ENCODE results near the gene BLOC1S4. TPM values are rescaled to one million over a fixed set of nuclear protein-coding genes. Genes with fewer than 3 reads are reported as not detected.

The BLOC1S4 gene
- total RNA-seq, 1 experiment from 2014 or later, result 10.6 TPM

DNA sequence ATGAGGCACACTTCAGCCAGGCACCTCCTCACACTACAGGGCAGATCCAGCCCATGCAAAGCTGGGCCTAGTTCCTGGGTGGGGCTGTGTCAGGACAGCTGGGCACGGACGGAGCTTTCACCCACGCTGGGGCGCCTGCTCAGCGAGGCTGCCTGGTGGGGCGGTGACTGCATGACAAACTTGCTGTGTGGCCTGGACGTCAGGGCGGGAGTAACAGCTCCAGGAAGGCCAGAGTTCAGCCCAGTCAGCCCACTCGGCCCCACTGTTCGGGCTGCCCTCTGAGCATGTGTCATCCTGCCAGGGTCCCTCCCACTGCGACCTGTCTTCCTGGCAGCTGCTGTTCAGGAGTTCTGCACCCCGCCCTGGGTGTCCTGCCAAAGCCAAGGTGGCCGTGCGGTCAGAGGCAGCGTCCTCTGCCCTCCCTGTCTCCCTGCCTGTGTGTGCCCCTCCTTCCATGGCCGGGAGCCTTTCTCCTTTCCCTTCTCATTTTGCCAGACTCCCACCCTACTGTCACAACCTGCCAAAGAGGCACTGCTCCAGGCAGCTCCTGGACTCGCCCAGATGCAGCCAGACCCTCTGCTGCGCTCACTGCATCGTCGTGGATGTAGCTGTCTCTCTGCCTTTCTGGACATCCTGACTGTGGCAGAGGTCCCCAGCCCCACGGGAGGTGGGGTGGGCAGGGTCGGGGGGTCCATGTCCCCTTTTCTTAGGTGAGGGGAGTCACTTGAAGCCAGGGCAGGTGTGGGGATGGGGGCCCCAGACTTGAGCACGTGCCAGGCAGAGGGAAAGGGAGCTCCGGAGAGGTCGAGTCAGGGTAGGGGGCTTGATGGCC, 33.6 kb downstream of the BLOC1S4 start:
- DNase-seq (ENCODE audit: unreplicated experiment), result peak; percentile 73
- H3K4me3 Mint-ChIP-seq (ENCODE audit: unreplicated experiment), result peak overlapping the region; percentile 41
- H3K27me3 Mint-ChIP-seq (ENCODE audit: insufficient read depth, unreplicated experiment), result no peaks in the 10 kb centered on the region
- intact Hi-C loops (cut with micrococcal nuclease), result no loop called here
- peak overlapping the region; percentile 60 for H3K27ac Mint-ChIP-seq (ENCODE audit: low read depth, unreplicated experiment)
- no TSS peak for BruUV-seq (replicated peaks)
- no peaks in the 10 kb centered on the region for H3K9me3 Mint-ChIP-seq (ENCODE audit: unreplicated experiment)
- H3K4me1 Mint-ChIP-seq (ENCODE audit: insufficient read depth, unreplicated experiment), result peaks cover 23% of the 10 kb centered on the region
- TF ChIP-seq, protein P1, sequence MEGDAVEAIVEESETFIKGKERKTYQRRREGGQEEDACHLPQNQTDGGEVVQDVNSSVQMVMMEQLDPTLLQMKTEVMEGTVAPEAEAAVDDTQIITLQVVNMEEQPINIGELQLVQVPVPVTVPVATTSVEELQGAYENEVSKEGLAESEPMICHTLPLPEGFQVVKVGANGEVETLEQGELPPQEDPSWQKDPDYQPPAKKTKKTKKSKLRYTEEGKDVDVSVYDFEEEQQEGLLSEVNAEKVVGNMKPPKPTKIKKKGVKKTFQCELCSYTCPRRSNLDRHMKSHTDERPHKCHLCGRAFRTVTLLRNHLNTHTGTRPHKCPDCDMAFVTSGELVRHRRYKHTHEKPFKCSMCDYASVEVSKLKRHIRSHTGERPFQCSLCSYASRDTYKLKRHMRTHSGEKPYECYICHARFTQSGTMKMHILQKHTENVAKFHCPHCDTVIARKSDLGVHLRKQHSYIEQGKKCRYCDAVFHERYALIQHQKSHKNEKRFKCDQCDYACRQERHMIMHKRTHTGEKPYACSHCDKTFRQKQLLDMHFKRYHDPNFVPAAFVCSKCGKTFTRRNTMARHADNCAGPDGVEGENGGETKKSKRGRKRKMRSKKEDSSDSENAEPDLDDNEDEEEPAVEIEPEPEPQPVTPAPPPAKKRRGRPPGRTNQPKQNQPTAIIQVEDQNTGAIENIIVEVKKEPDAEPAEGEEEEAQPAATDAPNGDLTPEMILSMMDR (IDR thresholded peaks at IDR 0.05; ENCODE audit: unreplicated experiment), result no peak
- no peaks in the 10 kb centered on the region for H3K36me3 Mint-ChIP-seq (ENCODE audit: insufficient read depth, unreplicated experiment)
- ChIA-PET CTCF (interaction anchor here (0.6 to 1.3 kb wide), 4 partner anchors 30 to 1051 kb away, joined by 3 to 5 read pairs (median 4); no protein-coding TSS in a partner anchor), POLR2A (interaction anchor here (0.9 to 2.0 kb wide), 7 partner anchors 9 to 34 kb away, joined by 3 to 15 read pairs (median 4); no protein-coding TSS in a partner anchor)

DNA sequence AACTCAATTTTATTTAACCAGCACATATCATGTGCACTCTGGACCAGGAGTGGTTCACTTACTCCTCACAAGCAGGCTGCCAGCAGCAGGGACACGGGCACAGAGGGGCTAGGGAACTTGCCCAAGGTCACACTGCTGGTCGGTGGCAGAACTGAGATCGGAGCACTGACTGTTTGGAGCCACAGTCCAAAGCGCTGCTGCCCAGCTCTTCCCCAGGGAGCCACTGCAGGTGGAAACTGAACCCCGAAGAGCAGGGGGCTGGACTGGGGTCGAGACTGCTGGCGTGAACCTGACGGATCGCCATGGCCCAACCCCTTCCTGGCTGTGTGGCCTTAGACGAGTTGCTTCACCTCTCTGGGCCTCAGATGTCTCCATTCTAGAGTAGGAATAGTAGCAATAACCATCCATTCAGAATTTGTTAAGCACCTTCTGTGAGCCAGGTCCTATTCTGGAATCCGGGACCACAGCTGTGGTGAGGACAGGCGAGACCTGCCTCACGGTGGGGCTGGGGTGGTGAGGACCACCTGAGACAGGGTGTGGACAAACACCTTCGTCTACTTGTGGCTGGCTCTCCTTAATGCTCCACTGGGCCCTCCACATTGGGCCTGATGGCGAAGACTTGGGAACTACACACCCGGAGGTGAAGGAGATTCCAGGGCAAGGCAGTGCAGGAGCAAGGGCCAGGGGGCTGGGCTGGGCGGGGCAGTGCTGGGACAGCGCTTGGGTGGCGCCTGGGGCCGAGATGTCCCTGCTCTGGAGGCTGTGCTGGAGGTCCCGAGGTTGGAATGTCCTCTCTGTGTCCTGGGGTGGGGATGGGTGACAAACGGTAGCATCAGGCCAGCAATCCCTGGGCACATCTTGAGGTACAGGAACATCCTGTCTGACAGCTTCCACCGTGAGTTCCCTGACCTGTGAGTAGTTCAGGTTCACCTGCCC, 34.6 kb downstream of the BLOC1S4 start:
- ChIA-PET CTCF (interaction anchor here (0.9 kb wide), 1 partner anchor 16 kb away, joined by 3 read pairs; no protein-coding TSS in a partner anchor), POLR2A (interaction anchor here (1.2 to 1.6 kb wide), 3 partner anchors 13 to 33 kb away, joined by 4 to 11 read pairs (median 5); no protein-coding TSS in a partner anchor)
- Mint-ChIP-seq H3K9me3 (ENCODE audit: unreplicated experiment) (no peaks in the 10 kb centered on the region), H3K36me3 (ENCODE audit: insufficient read depth, unreplicated experiment) (no peaks in the 10 kb centered on the region), H3K4me3 (ENCODE audit: unreplicated experiment) (no peak overlapping the region), H3K4me1 (ENCODE audit: insufficient read depth, unreplicated experiment) (peaks cover 23% of the 10 kb centered on the region), H3K27ac (ENCODE audit: low read depth, unreplicated experiment) (no peak overlapping the region), H3K27me3 (ENCODE audit: insufficient read depth, unreplicated experiment) (no peaks in the 10 kb centered on the region)
- no TSS peak for BruUV-seq (replicated peaks)
- no peak for DNase-seq (ENCODE audit: unreplicated experiment)
- TF ChIP-seq, protein P1 (IDR thresholded peaks at IDR 0.05; ENCODE audit: unreplicated experiment), result no peak
- intact Hi-C loops (cut with micrococcal nuclease), result no loop called here

DNA sequence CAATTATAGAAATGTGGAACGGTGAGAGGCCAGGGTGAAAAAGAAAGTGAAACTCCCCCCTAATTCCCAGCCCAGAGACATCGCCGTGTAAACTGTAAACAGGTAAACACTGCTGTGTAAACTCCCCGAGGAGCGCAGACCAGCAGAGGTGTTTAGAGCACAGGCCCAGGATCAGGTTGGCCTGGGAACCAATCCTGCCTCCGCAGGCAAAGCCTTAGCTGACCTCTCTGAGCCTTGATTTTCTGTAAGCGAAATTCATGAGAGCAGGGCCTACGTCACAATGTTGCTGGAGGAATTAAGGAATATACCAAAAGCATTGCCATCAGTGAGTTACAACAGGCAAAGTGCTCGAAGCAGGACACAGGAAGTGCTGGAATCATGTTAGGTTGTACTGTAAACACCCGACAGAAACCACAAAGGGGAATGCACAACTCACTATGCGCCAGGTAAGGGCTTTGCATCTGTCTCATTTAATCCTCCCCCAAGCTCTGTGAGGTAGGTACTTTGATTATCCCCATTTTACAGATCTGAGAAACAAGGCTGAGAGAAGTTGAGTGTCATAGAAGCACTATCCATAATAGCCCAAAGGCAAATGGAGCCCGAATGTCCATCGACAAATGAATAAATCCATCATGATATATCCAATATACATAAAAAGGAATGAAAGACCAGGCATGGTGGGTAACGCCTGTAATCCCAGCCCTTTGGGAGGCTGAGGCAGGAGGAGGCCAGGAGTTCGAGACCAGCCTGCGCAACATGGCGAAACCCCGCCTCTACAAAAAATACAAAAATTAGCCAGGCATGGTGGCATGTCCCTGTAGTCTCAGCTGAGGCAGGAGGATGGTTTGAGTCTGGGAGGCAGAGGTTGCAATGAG, 35.9 kb downstream of the BLOC1S4 start:
- intact Hi-C loops (cut with micrococcal nuclease), result no loop called here
- POLR2A ChIA-PET, result interaction anchor here (1.3 kb wide), 1 partner anchor 12 kb away, joined by 5 read pairs; no protein-coding TSS in a partner anchor
- Mint-ChIP-seq H3K36me3 (ENCODE audit: insufficient read depth, unreplicated experiment) (no peaks in the 10 kb centered on the region), H3K27me3 (ENCODE audit: insufficient read depth, unreplicated experiment) (no peaks in the 10 kb centered on the region), H3K9me3 (ENCODE audit: unreplicated experiment) (no peaks in the 10 kb centered on the region), H3K4me3 (ENCODE audit: unreplicated experiment) (no peak overlapping the region), H3K4me1 (ENCODE audit: insufficient read depth, unreplicated experiment) (peaks cover 20% of the 10 kb centered on the region), H3K27ac (ENCODE audit: low read depth, unreplicated experiment) (no peak overlapping the region)
- DNase-seq (ENCODE audit: unreplicated experiment), result no peak
- BruUV-seq (replicated peaks), result no TSS peak
- CTCF ChIA-PET, result interaction anchor here (0.9 kb wide), 1 partner anchor 17 kb away, joined by 3 read pairs; no protein-coding TSS in a partner anchor
- TF ChIP-seq, protein P1 (IDR thresholded peaks at IDR 0.05; ENCODE audit: unreplicated experiment), result no peak

Data from MCF 10A (cell line).